Lower leg skin (tissue), 3 donors: ENCODE data around the gene PAAF1.

Experiments
- POLR2A ChIP-seq, 2 donors: fragments of 450-650 bp; IDR thresholded peaks; one replicate each; pipeline ENCODE4 v1.6.1; 2016 to 2017; ENCODE audit warnings: antibody characterized with exemption in 2 of 2, mild to moderate bottlenecking in 1 of 2, moderate library complexity in 1 of 2
- TF ChIP-seq, protein P1 (sequence below), 3 donors: fragments of 450-650 bp; IDR thresholded peaks; one replicate each; pipeline ENCODE4 v1.5.1; 2016; ENCODE audit warnings: antibody characterized with exemption in 3 of 3, mild to moderate bottlenecking in 3 of 3, moderate library complexity in 2 of 3

GRCh38 chr11:73883856-73884255 lies 7.1 kb downstream of the PAAF1 start:
- TF ChIP-seq, protein P1, sequence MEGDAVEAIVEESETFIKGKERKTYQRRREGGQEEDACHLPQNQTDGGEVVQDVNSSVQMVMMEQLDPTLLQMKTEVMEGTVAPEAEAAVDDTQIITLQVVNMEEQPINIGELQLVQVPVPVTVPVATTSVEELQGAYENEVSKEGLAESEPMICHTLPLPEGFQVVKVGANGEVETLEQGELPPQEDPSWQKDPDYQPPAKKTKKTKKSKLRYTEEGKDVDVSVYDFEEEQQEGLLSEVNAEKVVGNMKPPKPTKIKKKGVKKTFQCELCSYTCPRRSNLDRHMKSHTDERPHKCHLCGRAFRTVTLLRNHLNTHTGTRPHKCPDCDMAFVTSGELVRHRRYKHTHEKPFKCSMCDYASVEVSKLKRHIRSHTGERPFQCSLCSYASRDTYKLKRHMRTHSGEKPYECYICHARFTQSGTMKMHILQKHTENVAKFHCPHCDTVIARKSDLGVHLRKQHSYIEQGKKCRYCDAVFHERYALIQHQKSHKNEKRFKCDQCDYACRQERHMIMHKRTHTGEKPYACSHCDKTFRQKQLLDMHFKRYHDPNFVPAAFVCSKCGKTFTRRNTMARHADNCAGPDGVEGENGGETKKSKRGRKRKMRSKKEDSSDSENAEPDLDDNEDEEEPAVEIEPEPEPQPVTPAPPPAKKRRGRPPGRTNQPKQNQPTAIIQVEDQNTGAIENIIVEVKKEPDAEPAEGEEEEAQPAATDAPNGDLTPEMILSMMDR (IDR thresholded peaks at IDR 0.05), result no peak
- TF ChIP-seq POLR2A (IDR thresholded peaks at IDR 0.05), result no peak
